HepG2 (cell line): Measurements from ENCODE around the gene CRAMP1. TPM values are rescaled to one million over a fixed set of nuclear protein-coding genes. Genes with fewer than 3 reads are reported as not detected.

Experiments
- ATAD3A ChIP-seq: sonication (generic); formaldehyde crosslinking; IDR thresholded peaks from 2 replicates; pipeline ENCODE4 v1.4.0; 2020; ENCODE audit warnings: missing genetic modification reagents
- FOXK2 ChIP-seq: fragments of 450-650 bp; IDR thresholded peaks from 2 replicates; pipeline ENCODE4 v1.6.1; 2016
- FOXM1 ChIP-seq: sonication (generic); formaldehyde crosslinking; IDR thresholded peaks from 2 replicates; pipeline ENCODE4 v1.5.0; 2020; ENCODE audit warnings: missing genetic modification reagents
- HMGXB4 ChIP-seq, 2 experiments: sonication (generic) in 1 of 2; formaldehyde crosslinking in 1 of 2; IDR thresholded peaks; 2 replicates each; pipeline versions ENCODE4 v1.4.0 to v1.6.1; 2018 to 2020; ENCODE audit warnings: missing genetic modification reagents in 2 of 2, borderline replicate concordance in 1 of 2, low read depth in 1 of 2, mild to moderate bottlenecking in 1 of 2, missing biosample characterization in 1 of 2
- HNRNPLL ChIP-seq: fragments of 200-400 bp; formaldehyde crosslinking; IDR thresholded peaks from 2 replicates; pipeline ENCODE4 v1.6.1; 2017; ENCODE audit warnings: mild to moderate bottlenecking, low read depth, low read length; ENCODE audit not compliant: poor library complexity, severe bottlenecking
- ISL2 ChIP-seq: sonication (generic); formaldehyde crosslinking; IDR thresholded peaks from 2 replicates; pipeline ENCODE4 v1.5.0; 2020; ENCODE audit warnings: missing genetic modification reagents
- KLF6 ChIP-seq: IDR thresholded peaks from 2 replicates; pipeline ENCODE4 v1.8.0; 2016; ENCODE audit warnings: missing biosample characterization, missing genetic modification reagents
- PCBP1 ChIP-seq: fragments of 200-400 bp; formaldehyde crosslinking; IDR thresholded peaks from 2 replicates; pipeline ENCODE4 v1.6.1; 2017; ENCODE audit warnings: mild to moderate bottlenecking, low read depth, low read length, borderline replicate concordance
- SALL1 ChIP-seq: sonication (generic); formaldehyde crosslinking; IDR thresholded peaks from 2 replicates; pipeline ENCODE4 v1.8.0; 2022; ENCODE audit warnings: mild to moderate bottlenecking, missing genetic modification reagents
- ZFP82 ChIP-seq: sonication (generic); formaldehyde crosslinking; IDR thresholded peaks from 2 replicates; pipeline ENCODE4 v1.5.1; 2020; ENCODE audit warnings: mild to moderate bottlenecking, missing genetic modification reagents, borderline replicate concordance
- ZNF101 ChIP-seq: sonication (generic); formaldehyde crosslinking; IDR thresholded peaks from 2 replicates; pipeline ENCODE4 v1.4.0; 2020; ENCODE audit warnings: mild to moderate bottlenecking, low read depth, missing genetic modification reagents, borderline replicate concordance
- ZNF468 ChIP-seq: sonication (generic); formaldehyde crosslinking; IDR thresholded peaks from 2 replicates; pipeline ENCODE4 v1.8.0; 2022; ENCODE audit warnings: mild to moderate bottlenecking, moderate library complexity, missing genetic modification reagents
- ZNF558 ChIP-seq: sonication (generic); formaldehyde crosslinking; IDR thresholded peaks from 2 replicates; pipeline ENCODE4 v1.9.0; 2022; ENCODE audit warnings: mild to moderate bottlenecking, missing genetic modification reagents, borderline replicate concordance
- ZNF609 ChIP-seq: sonication (generic); formaldehyde crosslinking; IDR thresholded peaks from 2 replicates; pipeline ENCODE4 v1.4.0; 2020; ENCODE audit warnings: mild to moderate bottlenecking, missing genetic modification reagents, borderline replicate concordance
- ZNF660 ChIP-seq: sonication (generic); formaldehyde crosslinking; IDR thresholded peaks from 2 replicates; pipeline ENCODE4 v1.5.1; 2020; ENCODE audit warnings: mild to moderate bottlenecking, low read depth, missing genetic modification reagents, borderline replicate concordance
- ZNF83 ChIP-seq: sonication (generic); formaldehyde crosslinking; IDR thresholded peaks from 2 replicates; pipeline ENCODE4 v1.4.0; 2020; ENCODE audit warnings: missing genetic modification reagents, mild to moderate bottlenecking, borderline replicate concordance
- ZNF841 ChIP-seq: sonication (generic); formaldehyde crosslinking; IDR thresholded peaks from 2 replicates; pipeline ENCODE4 v1.8.1; 2023; ENCODE audit warnings: missing genetic modification reagents, borderline replicate concordance
- polyA plus RNA-seq, 8 experiments: library from polyadenylated mRNA; depleted of rRNA in 3 of 8; stranded (reverse) in 7 of 8; unstranded in 1 of 8; fragments of >200 nt; fragmentation: Illumina TruSeq in 4 of 8; extraction: Trizol in 4 of 8; gene quantifications; 2 replicates each; pipeline versions ENCODE4 v1.2.1 to v1.2.3, GENCODE V29; 2011 to 2016; ENCODE audit warnings: low read depth in 4 of 8, missing spikeins in 1 of 8, mixed read lengths in 1 of 8; ENCODE audit not compliant: insufficient read depth in 1 of 8
- total RNA-seq, 5 experiments: library from RNA; depleted of rRNA; stranded (reverse); fragments of >200 nt; fragmentation: Illumina TruSeq; extraction: Trizol; gene quantifications; 2 replicates each; pipeline ENCODE4 v1.2.3, GENCODE V29; 2016; ENCODE audit warnings: low read depth in 1 of 5
- TF ChIP-seq, protein P1 (sequence below): sonication (generic); formaldehyde crosslinking; IDR thresholded peaks from 2 replicates; pipeline ENCODE4 v1.4.0; 2020; ENCODE audit warnings: missing genetic modification reagents, borderline replicate concordance

The CRAMP1 gene
- total and polyA plus RNA-seq, 2 of the 13 experiments (the other 11 are each of a cell fraction or from before 2014, with no cell fraction given) = 6.8 to 9.7 TPM

DNA sequence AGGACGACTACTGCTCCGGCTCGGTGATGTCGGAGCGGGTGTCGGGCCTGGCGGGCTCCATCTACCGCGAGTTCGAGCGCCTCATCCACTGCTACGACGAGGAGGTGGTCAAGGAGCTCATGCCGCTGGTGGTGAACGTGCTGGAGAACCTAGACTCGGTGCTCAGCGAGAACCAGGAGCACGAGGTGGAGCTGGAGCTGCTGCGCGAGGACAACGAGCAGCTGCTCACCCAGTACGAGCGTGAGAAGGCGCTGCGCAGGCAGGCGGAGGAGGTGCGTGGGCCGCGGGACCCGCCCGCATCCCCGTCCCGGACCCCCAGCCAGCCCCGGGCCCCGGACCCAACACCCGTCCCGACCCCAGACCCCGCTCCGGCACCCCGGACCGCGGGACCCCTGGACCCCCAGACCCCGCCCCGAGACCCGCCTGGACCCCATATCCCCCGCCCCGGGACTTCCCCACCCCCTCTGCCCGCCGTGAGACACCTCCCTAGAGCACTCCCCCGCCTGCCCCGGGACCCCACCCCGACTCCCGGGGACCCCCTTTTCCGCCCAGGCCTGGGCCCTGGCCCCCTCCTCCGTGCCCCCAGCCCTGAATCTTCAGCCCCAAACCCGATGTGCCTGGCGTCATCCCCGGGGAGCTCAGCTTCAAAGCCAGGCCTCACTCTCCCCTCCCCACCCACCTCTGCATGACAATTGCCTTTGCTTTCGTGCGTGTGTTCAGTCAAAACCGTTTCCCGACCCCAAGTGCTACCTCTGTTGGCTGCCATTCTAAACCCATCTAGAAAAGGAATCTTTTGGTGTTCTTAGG is 94.4 kb downstream of the CRAMP1 start (continued):
- TF ChIP-seq ZNF558 (CRISPR knock-in tag) (no peak), HNRNPLL (peak; percentile 6), KLF6 (no peak), ZFP82 (no peak), ISL2 (no peak), ZNF101 (CRISPR knock-in tag) (no peak), FOXK2 (no peak), FOXM1 (CRISPR knock-in tag) (no peak), ZNF83 (CRISPR knock-in tag) (0 out of 2 replicates have a peak, but pooled peaks have one; percentile 61), ZNF841 (CRISPR knock-in tag) (no peak), ZNF609 (CRISPR knock-in tag) (no peak), HMGXB4 (CRISPR knock-in tag; IDR thresholded peaks at IDR 0.05; ENCODE audit: borderline replicate concordance in 1 of 2, low read depth in 1 of 2) (no peak), PCBP1 (no peak), ATAD3A (no peak), SALL1 (no peak), ZNF468 (no peak), ZNF660 (CRISPR knock-in tag) (no peak)
- TF ChIP-seq, protein P1, sequence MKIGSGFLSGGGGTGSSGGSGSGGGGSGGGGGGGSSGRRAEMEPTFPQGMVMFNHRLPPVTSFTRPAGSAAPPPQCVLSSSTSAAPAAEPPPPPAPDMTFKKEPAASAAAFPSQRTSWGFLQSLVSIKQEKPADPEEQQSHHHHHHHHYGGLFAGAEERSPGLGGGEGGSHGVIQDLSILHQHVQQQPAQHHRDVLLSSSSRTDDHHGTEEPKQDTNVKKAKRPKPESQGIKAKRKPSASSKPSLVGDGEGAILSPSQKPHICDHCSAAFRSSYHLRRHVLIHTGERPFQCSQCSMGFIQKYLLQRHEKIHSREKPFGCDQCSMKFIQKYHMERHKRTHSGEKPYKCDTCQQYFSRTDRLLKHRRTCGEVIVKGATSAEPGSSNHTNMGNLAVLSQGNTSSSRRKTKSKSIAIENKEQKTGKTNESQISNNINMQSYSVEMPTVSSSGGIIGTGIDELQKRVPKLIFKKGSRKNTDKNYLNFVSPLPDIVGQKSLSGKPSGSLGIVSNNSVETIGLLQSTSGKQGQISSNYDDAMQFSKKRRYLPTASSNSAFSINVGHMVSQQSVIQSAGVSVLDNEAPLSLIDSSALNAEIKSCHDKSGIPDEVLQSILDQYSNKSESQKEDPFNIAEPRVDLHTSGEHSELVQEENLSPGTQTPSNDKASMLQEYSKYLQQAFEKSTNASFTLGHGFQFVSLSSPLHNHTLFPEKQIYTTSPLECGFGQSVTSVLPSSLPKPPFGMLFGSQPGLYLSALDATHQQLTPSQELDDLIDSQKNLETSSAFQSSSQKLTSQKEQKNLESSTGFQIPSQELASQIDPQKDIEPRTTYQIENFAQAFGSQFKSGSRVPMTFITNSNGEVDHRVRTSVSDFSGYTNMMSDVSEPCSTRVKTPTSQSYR (CRISPR knock-in tag) = 0 out of 2 replicates have a peak, but pooled peaks have one; percentile 7
